T47D (cell line): ENCODE data around the gene VWA5B2.

Experiments
- DNase-seq, 2 experiments: peaks; one replicate each; pipeline versions ENCODE4 v3.0.0 to v3.0.0-alpha.2; 2011 to 2012; ENCODE audit warnings: low read depth in 1 of 2, low spot score in 1 of 2
- JUND ChIP-seq: IDR thresholded peaks from 2 replicates; pipeline ENCODE4 v1.6.1; 2012; ENCODE audit warnings: low read depth
- in situ Hi-C: cut with HindIII; loops from 2 replicates; pipeline ENCODE4 v1.10.0; 2016; ENCODE audit warnings: low sequenced_read_pairs, low pct_unique_long_range_greater_than_20kb

Gene VWA5B2

GRCh38 chr3:184229394-184230080, at the start of gene VWA5B2:
TSS of gene VWA5B2 (plus strand) at chr3:184229585. CDS start at chr3:184230529, 944 bp downstream.
- DNase-seq: peak; percentile 90 to 100
- in situ Hi-C loops: no loop called here
- TF ChIP-seq JUND: no peak

GRCh38 chr3:184180165-184180564, 49.2 kb upstream of the VWA5B2 start:
- DNase-seq: no peak
- in situ Hi-C loops: no loop called here
- TF ChIP-seq JUND: no peak

- TF ChIP-seq JUND: no peak
- in situ Hi-C loops: no loop called here
- no peak for DNase-seq
Measured at GRCh38 chr3:184181596-184181995, 47.8 kb upstream of the VWA5B2 start.

- in situ Hi-C loops: no loop called here
- TF ChIP-seq JUND: no peak
- DNase-seq: no peak
Measured at GRCh38 chr3:184183679-184184078, 45.7 kb upstream of the VWA5B2 start.

GRCh38 chr3:184184546-184185230, 44.7 kb upstream of the VWA5B2 start:
- no peak for DNase-seq
- TF ChIP-seq JUND: no peak
- in situ Hi-C loops: no loop called here

GRCh38 chr3:184185461-184186183, 43.8 kb upstream of the VWA5B2 start:
- in situ Hi-C loops: no loop called here
- peak; percentile 99 to 100 for DNase-seq

GRCh38 chr3:184186184-184186901, 43.0 kb upstream of the VWA5B2 start, which contains the start of gene ABCF3:
TSS of gene ABCF3 (plus strand) at chr3:184186199. CDS start at chr3:184186208, 9 bp downstream.
- in situ Hi-C loops: no loop called here

More at GRCh38 chr3:184185461-184186183, 43.8 kb upstream of the VWA5B2 start:
- no peak for TF ChIP-seq JUND

GRCh38 chr3:184186902-184187207, 42.5 kb upstream of the VWA5B2 start:
- in situ Hi-C loops: no loop called here
- TF ChIP-seq JUND: no peak
- DNase-seq: no peak

More at GRCh38 chr3:184186184-184186901, 43.0 kb upstream of the VWA5B2 start, which contains the start of gene ABCF3:
- no peak for DNase-seq
- no peak for TF ChIP-seq JUND

GRCh38 chr3:184188080-184188479, 41.3 kb upstream of the VWA5B2 start:
- DNase-seq: no peak
- TF ChIP-seq JUND: no peak
- in situ Hi-C loops: no loop called here

GRCh38 chr3:184189421-184189820, 40.0 kb upstream of the VWA5B2 start:
- DNase-seq: no peak
- in situ Hi-C loops: no loop called here
- TF ChIP-seq JUND: no peak

GRCh38 chr3:184192889-184193288, 36.5 kb upstream of the VWA5B2 start:
- TF ChIP-seq JUND: no peak
- in situ Hi-C loops: no loop called here
- no peak for DNase-seq

- in situ Hi-C loops: no loop called here
- no peak for DNase-seq
- no peak for TF ChIP-seq JUND
Measured at GRCh38 chr3:184193991-184194539, 35.3 kb upstream of the VWA5B2 start.
